Loucy (cell line): ENCODE results near the gene CHRNA5.

Experiments used
- CTCF ChIP-seq: fragments of 200-600 bp; sonication (generic); conservative IDR thresholded peaks from 2 replicates; pipeline ENCODE4 v1.5.1; 2014; ENCODE audit warnings: mild to moderate bottlenecking, antibody characterized with exemption, low read length
- EZH2phosphoT487 ChIP-seq: fragments of 200-600 bp; IDR thresholded peaks from 2 replicates; pipeline ENCODE4 v1.6.1; 2018; ENCODE audit warnings: antibody characterized with exemption, mild to moderate bottlenecking, moderate library complexity, borderline replicate concordance

- peak; percentile 29 for TF ChIP-seq CTCF
- TF ChIP-seq EZH2phosphoT487: no peak
Measured at GRCh38 chr15:78620021-78620526, 54.8 kb downstream of the CHRNA5 start.
